Measurements from ENCODE around the gene MRPS34.

MRPS34 gene

DNA sequence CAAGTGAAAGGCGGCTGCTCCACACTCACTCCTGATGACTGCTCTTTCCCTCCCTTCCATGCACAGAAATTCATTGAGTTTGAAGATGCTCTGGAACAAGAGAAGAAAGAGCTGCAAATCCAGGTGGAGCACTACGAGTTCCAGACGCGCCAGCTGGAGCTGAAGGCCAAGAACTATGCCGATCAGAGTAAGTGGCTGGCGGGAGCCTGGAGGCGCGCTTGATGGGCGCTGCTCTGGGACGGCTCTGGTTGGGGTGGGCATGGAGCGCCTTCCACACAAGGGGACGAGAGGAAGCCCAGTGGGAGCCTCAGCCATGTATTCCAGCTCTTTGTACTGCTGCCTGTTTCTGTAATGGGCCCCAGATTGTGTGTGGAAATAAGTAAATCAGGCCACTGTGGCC, 48.4 kb downstream of the MRPS34 start:
- DNase-seq: no peak

DNA sequence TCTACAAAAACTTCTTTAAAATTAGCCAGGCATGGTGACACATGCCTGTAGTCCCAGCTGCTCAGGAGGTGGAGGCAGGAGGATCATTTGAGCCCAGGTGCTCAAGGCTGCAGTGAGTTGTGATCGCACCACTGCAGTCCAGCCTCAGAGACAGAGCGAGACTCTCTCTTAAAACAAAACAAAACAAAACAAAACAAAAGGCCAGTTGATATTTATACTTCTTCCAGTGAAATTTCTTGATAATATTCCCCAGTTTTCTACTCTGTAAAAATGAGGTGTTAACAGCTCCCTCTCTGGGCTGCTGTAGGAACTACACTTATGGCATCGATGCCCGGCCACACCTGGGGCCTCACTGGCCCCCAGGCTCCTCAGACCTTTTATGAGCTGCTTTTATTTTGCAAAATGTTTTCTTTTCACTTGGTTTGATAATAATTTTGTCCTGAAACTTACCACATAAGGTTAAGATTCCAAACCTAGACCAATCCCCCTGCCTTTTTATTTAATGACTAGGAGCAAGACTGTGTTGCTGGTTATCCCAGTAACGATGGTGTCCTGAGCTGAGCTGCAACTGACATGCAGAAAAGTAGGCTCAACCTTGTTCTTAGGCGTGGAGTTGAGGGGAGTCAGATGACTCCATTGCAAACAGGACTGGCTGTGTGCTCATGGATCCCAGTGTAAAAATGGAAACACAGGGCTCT, 49.3 kb downstream of the MRPS34 start:
- DNase-seq: no peak
